NCI-H510A treated with DMSO at 0.1 percent for 48 hours (cell line): ENCODE results near the gene RHBG.

Source experiments
- DNase-seq: peaks from one replicate; lab custom pipeline; 2025; lab: John Stamatoyannopoulos, UW

RHBG gene

DNA sequence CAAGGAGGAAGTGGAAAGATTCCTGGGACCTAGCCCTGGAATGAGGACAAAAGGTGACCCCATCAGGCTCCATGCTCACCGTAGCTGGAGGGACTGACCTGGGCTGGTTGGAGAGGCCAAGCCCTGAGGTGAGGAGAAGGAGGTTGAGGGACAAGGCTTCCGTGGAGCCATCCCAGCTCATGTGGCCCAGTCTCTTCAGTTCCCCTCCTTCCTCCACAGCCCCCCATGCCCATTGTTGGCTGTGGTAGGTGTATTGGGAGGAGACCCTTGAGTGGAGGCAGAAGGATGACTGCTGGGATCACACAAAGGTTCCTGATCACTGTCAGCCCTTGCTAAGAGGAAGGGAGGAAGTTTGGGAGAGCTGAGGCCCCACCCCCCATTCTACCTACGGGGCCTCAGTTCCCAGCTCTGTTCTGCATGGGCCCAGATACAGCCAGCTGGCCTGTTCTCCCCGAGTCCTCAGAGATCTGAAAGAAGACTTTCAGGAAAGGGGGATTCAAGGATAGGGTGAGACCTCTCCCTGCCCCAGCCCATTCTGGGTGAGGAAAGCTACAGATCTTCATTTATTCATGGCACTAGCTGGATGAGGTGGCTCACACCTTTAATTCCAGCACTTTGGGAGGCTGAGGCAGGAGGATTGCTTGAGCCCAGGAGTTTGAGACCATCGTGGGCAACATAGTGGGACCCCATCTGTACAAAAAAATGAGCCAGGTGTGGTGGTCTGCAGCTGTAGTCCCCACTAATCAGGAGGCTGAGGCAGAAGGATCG lies 17.3 kb downstream of the RHBG start:
- no peak for DNase-seq

DNA sequence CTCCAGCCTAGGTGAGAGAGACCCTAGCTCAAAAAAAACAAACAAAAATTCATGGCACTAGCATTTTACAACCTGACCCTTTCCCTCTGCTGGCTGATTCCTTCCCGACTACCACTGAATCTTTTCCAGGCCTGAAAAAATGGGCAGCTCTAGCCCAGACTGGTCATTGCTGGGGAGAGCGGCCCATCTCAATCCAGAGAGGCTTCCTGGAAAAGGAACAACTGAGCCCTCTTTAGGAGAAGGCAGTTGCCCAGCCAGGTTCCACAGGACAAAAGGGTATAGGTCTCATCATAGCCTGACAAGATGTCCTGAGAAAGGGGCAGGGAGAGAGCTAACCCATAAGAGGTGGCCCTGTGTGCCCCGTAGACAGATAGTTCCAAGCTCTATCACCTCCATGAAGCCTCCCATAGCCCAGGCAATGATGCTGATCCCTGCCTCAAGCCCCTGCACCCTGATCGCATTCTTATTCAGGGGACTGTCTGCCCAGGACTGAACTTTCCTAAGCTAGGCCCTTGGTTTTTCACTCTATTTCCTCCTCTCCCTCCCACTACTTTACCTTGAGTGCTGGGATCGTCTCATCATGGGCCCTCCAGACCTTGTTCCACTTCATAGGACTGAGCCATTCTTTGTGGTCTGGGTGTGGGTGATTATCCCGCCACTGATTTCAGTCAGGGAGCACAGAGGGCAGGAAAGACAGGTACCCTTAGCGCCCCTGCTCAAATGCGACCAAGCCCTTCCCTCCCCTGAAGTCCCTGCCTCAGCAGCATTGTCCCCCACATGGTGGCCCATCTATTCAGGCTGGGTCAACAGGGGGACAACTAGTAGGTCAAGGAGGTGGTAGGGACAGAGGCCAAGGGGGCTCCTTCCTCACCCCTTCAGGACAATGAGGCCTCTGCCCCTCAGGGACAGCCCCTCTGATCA lies 18.2 kb downstream of the RHBG start:
- DNase-seq = no peak

DNA sequence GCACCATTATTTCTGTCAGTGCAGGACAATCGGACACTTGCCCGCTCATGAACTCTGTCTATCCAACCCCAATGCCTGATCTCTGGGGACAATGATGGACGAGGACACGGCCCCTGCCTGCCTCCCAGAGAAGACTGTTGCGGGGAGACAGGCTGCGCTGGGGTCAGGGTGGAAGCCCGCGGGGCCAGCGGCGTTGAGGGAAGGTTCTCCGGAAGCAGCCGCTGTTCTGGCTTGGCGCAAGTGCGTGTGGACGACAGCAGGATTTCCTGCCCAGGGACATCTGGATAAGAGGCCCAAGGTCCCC lies 18.8 kb downstream of the RHBG start:
- no peak for DNase-seq

DNA sequence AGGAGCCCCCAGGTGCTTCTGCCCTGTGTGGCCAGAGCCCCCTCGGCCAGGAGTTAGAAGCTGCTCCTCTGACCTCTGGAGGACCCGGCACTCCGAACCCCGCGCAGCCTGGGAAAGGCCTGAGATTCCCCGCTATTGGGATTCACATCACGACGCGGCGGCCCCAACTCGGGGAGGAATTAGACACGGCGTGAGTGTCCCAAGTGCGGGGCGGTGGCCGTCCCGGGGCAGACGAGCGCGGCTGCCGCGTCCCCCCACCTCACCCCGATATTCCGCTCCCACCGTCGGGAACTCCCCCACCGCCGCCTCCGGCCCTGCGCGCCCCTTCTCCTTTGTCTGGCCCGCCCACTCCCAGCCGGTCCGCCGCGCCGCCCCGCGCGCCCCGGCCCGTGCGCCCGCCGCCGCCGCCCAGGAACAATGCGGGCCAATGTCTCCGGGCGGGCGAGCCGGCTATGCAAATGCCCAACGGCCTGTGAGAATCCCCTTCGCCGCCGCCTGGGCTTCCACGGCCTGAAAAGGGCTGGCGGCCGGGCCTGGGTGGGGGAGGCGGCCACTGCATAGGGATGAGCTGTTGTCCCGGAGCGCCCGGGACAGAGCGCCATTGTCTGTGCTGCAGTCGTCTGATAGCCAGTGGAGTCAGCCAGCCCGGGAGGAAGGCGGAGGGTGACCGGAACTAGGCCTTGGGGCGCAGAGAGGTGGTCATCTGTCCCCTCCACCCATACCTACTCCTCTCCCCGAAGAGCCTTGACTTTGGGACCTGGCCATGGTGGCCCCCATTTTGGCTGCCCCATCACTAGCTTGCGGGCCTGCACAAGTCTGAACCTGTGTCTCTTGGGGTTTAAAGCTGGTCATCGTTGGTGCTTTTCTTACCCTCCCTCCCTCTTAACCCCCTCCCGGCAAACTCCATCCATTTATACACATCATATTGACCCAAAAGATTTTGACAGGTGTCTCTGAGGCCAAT lies 19.4 kb downstream of the RHBG start:
- no peak for DNase-seq

DNA sequence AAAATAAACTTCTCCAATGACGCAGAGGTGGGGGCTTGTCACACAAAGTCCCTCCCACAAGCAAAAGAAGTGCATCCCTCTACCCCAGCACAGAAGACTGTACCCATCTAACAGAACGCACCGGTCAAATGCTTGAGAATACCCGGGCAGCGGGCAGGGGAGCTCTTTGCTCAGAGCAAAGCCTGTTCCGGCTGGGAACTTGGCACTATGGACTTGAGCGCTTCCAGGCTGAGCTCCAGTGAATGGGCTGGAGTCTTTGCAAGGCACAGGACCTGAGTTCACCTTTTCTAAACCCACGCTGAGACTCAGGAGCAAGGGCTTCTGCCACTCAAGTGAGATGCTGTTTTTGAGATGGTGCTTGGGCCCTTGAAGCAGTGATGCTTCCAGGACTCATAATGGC lies 20.3 kb downstream of the RHBG start:
- no peak for DNase-seq

DNA sequence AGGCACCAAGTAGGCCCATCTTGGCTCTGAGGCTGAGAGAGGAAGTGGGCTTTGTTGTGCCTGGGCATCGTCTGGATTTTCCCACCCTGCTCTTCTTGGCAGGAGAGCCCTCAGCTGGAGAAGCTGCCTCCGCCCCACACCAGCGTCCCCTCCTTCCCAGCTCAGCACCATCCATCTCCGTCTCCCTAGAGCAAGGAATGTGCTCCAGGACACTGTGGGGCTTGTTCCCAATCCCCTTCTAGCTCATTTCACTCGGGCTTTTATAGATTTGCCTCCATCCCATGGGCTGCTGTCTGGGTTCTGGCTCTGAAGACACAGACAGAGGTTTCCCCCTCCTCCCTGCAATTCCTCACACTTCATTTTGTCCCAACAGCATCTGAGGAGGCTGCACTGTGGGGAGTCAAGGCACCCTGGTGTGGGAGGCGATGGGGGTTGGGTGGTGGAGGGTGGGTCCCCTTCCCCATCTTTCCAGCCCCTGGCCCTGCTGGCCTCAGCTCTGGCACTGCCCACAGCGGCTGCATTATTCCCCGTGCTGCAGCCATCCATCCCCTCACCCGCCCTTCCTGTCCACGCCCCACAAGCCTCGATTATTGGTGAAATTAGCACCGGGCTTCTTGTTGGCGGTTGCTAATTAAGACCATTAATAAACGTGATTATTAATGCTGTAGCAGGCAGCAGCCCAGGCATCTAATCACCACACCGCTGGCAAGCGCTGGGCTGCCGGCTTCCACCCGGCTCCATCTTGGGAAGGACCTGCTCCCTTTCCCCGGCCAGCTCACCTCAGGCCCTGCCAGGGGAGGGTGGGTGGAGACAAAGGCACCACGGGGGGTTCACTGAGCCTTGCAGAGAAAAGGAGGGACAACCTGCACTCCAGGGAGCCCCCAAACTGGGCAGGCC lies 21.7 kb downstream of the RHBG start:
- no peak for DNase-seq

DNA sequence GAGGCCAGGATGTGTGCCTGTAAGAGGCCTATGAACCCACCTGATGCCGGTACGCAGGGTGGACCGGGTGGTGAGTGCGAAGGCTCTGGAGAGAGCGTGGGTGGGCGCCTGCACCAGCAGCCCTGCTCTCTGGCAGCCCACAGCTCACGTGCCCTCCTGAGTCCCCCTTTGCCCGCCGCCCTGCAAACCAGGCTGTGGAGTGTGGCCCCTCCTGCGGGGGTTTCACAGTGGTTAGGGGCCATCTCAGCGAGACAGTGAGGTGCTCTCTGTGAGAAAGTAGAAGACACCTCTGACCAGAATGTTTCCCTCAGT lies 22.3 kb downstream of the RHBG start:
- DNase-seq = no peak

DNA sequence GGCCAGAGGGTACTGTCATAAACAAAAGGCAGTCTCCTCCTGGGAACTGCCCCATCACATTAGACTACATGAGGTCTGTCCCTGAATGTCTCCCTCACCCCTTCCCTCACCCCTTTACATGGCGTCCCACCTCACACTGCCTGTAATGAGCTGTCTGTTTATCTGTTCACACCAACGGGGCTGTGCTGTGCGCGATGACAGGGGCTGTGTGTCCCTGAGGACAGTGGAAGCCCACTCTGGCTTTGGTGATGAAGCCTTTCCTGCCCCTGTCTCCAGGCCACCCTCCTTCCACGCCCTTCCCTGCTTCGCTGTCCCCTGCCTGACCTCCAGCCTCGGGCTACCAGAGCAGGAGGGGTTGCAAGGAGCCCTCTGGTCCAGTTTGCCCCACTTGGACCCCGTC lies 22.7 kb downstream of the RHBG start:
- DNase-seq = no peak

DNA sequence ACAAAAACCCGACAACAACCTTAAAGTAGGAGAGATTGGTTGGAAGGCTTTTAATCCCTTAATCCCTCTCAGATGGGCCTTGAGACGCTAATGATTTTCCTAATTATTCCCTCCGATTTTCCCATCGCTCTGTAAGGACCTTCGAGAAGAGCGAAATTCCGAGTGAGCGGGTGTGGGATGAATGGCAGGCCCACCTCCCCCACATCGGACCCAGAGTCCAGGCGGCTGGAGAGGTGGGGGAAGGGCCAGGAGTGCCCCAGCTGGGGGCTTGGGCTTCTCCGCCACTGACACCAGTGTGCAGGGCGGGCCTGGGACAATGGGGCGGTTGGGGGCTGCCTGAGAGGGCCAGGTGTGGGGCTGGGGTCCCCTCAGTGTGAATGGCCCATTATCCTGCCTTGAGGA lies 23.4 kb downstream of the RHBG start:
- no peak for DNase-seq

DNA sequence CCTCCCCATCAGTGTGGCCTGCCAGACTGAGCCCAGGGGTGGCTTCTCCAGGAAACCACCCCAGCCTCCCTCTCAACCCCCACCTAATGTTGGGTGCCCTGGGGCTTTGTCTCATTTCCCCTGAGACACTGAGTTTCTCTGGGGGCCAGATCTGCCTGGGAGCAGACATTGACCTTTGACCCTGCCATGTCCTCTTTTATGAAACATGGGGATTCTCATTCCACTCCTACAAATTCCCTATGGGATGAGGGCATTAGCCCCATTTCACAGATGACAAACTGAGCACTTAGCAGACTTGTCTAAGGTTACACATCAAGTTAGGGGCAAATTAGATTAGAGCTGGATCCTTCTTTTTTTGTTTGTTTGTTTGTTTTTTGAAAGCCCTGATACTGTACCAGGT lies 24.1 kb downstream of the RHBG start:
- DNase-seq = no peak

DNA sequence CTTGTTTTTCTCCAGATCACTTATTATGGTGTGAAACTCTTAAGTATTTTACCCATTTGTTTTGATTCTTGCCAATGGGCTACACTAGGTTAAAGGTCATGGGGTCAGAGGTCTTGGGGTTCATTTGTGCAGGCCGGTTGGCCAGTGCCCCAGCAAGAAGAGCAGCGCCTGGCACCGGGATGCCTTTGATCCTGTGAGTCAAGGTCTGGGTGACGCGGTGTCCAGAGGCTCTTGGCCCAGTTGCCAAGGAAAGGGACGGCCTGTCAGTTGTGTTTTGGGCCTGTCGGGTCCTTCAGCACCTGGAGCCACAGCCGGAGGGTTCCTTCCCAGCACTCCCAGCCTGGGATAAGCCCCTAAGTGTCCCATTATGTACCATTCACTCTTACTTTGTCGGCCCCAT lies 25.1 kb downstream of the RHBG start:
- no peak for DNase-seq

DNA sequence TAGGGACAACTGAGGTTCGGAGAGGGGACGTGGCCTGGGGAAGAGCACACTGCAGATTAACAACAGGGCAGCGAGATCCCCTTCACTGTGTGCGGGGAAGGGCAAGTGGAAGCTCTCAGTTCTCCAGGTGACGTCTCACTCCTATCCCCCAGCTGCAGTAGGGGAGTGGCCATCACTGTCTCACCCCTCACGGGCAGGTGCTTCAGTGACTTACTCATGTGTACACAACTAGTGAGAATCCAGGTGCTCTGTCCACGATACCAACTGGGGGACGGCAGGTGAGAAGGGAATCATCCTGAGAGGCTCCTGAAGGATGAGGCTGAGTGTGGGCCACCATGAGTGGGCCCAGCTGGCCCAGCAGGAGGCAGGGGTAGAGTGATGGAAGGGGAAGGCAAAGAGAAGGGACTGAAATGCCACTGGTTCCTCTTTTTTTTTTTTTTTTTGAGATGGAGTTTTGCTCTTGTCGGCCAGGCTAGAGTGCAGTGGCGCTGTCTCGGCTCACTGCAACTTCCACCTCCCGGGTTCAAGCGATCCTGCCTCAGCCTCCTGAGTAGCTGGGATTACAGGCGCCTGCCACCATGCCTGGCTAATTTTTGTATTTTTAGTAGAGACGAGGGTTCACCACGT lies 25.9 kb downstream of the RHBG start:
- DNase-seq = peak; percentile 97

DNA sequence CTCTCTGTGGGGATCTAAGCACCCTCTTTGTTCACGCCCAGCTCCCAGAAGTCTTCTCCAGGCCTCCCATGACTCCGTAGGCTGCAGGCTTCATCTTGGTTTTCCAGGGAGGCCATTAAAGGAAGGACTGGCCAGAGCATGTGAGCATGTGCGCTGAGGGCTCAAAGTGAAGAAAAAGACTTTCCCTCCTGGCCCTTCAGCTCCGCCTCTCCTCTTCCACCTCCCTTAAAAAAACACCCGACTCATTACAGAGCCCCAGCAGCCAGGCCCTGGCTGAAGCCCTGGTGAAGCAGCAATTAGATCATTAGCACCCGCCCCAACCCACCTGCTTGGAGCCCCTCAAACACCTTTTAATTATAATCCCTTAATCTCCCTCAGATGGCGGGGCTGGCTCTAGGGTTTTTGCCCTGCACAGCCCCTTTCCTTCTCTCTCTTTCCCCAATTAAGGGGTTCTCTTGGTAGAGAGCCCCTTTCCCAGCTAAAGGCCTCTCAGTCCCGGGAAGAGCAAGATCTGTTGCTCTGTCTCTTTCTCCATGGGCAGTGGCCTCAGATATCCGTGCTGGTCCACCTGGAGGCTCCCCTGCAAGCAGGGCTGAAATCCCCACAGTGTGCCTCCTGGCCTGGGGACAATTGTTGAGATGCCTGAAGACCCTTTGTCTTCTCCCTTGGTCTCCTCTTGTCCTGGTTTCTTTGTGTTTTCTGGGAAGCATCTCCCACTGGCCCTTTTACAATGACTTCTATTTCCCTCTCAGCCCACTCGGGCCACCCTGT lies 30.5 kb downstream of the RHBG start:
- DNase-seq = no peak

DNA sequence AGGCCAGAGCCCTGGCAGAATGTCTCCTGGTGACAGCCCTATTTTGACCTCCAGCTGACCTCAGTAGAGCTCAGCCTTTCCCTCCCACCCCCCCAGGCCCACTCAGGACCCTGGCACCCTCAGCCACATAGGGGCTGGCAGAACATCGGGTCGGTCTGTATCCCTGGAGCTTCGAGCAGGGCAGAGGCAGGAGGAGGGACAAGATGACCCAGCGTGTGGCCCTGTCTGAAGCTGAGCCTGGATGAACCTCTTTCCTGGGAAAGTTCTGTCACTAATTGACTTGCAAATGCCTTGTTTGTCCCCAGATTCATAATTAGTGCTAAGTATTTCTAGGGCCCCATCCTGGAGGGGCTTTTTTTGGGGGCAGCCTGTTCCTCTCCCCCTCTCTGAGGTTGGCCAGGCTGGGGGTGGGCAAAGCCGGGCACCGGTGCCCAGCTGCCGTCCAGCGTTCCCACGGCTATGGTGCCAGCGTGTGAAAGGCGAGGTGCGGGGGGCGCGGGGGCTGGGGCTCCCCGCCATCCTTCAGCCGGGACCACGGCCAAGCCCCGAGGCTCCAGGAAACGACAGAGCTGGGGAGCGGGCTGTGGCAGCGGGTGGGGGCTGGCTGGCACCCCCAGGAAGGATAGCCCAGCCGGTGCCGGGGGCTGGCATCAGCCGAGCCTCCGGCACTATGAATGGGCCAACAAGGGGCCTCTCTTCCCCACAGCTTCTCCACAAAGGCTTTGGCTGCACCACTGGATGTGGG lies 31.4 kb downstream of the RHBG start:
- DNase-seq = no peak

DNA sequence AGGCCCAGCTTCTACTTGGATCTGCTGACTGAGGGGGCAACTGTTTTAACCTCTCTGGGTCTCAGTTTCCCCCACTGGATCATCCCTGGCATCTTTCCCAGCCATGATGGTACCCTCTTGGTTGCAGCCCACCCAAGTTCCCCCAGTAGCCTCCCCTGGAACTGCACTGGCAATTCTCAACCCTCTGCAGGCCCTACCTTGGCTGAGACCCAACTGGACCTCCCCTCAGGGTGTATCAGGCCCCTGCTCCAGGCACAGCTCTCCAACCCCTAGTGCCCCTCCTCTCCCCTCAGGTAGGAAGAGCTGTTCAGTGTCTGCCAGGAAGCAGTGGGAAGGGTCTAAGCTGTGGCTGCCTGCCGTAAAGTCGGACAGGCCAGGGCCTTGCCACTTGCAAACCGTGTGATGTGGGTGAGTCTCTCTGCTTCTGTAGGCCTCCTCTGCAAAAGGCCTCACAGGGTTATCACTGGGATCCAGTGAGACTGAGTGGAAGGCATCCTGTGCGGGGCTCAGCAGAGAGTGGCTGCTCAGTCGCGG lies 32.1 kb downstream of the RHBG start:
- DNase-seq = no peak

DNA sequence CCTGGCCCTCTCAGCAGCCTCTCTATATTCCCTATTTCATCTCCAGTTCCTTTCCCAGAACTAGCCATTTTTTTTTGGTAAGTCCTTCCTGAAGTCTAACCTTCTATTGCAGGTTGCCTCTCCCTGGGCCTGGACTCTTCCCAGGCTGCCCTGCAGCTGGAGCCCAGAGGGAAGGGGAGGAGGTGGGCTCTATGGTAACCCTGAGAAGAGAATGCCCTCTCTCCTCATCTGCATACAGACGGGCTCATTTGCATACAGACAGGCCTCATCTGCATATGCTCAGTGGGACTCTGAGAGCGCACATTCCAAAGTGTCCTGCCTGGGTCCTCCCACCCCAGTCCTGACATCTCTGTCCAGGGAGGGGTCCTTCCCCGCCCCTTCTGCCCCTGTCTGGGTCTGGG lies 32.7 kb downstream of the RHBG start:
- DNase-seq = no peak

DNA sequence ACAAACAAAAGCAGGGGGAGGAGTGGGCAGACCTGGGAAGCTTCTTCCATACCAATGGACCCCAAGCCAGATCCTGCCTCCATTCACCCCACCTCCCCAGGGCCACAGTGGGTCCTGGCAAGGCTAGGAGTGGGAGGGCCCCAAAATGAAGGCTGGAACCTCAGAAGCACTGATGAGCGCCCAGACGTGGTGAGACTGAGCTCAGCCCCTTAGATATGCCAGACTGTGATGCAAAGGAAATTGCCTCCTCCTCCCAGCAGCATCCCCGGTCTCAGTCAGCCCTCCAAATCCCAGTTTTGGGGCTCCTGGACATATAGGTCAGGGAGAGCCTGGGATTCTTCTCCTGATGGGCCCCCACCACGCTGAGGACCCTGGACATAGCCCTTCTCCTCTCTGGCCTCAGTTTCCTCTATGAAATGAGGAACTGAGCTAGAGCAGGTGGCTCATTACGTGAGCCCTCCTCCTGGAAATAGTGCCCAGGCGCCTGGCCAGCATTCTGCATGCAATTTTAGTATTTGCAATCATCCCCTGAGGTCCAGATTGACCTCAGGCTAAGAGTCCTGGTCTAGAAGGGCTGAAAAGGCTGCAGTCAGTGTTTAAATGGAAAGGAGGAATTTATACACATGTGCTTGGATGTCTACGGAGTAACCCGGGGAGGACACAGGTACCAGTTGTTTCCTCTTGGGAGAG lies 33.5 kb downstream of the RHBG start:
- no peak for DNase-seq

DNA sequence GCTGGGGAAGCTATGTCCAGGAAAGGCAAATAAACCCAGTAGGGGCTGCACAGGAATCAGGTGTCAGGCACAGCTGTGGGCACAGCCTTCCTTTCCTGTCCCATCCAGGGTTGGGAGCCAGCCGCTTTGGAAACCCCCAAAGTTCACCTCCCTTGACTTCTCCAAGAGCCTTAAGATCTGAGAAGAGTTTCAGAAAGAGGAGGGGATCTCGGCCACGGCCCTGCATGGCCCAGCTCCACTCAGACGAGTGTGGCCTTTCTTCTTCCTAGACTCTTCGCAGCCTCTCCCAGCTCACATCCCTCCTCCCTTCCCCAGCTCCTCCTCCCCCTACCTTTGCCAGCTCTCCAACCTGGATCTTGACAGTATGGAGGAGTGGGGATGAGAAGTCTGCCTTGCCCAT lies 36.7 kb downstream of the RHBG start:
- no peak for DNase-seq

DNA sequence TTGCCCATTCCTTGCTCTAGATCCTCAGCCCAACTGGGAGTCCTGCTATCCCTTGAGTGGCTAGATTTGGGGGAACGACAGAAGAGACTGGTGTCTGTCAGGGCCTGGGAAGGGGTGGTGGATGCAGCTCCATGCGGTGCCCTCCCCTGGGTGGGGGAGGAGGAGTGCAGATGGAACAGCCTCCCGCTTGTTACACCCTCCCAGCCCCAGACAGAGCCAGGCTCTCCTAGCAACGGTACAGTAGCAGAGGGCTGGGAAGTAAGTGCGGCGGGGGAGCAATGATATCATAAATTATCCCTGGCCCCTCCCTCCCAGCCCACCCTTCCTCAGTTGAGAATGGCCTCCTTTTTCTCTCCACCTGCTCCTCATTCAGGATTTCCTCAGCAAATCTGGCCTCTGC lies 37.2 kb downstream of the RHBG start:
- no peak for DNase-seq
